ENCODE results near the gene NINJ1. TPM values are rescaled to one million over a fixed set of nuclear protein-coding genes. Genes with fewer than 3 reads are reported as not detected.

Gene NINJ1
- total and polyA plus RNA-seq, 3 donors from 2014 or later: 99.3 to 152 (median 148) TPM

DNA sequence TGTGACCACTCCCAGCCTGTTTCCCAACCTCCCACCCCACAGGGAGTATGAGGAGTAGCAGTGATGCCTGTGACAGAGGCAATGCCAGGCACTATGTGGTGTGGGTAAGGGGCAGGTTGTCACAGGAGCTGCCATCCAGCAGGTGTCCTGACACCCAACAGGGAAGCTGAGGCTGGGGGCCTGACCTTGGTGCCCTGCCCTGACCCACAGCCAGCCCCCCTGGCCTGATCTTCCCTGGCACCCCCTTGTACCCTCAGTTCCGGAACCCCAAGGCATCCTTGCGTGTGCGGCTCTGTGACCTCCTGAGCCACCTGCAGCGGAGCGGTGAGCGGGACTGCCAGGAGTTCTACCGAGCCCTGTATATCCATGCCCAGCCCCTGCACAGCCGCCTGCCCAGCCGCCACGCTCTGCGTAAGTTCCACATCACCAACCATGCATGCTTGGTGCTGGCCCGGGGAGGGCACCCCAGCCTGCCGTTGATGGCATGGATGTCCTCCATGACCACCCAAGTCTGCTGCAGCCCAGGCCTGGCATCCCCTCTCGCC lies 23.7 kb downstream of the NINJ1 start:
- no peaks in the 10 kb centered on the region for H3K4me1 ChIP-seq
- DNase-seq: no peak
- intact Hi-C loops (cut with DNase I; ENCODE audit: low total_unique reads): no loop called here
- no peaks in the 10 kb centered on the region for H3K27me3 ChIP-seq
- no peaks in the 10 kb centered on the region for H3K36me3 ChIP-seq (ENCODE audit: low read depth, missing control alignments)
- no peak overlapping the region for H3K27ac ChIP-seq
- WGBS, 2 donors: 97 to 98% methylated on average over 14 of the region's 14 CpGs
- no peaks in the 10 kb centered on the region for H3K9me3 ChIP-seq
- no peak for TF ChIP-seq POLR2A (IDR thresholded peaks at IDR 0.05)
- TF ChIP-seq, protein P1, sequence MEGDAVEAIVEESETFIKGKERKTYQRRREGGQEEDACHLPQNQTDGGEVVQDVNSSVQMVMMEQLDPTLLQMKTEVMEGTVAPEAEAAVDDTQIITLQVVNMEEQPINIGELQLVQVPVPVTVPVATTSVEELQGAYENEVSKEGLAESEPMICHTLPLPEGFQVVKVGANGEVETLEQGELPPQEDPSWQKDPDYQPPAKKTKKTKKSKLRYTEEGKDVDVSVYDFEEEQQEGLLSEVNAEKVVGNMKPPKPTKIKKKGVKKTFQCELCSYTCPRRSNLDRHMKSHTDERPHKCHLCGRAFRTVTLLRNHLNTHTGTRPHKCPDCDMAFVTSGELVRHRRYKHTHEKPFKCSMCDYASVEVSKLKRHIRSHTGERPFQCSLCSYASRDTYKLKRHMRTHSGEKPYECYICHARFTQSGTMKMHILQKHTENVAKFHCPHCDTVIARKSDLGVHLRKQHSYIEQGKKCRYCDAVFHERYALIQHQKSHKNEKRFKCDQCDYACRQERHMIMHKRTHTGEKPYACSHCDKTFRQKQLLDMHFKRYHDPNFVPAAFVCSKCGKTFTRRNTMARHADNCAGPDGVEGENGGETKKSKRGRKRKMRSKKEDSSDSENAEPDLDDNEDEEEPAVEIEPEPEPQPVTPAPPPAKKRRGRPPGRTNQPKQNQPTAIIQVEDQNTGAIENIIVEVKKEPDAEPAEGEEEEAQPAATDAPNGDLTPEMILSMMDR (IDR thresholded peaks at IDR 0.05): no peak
- no peak overlapping the region for H3K4me3 ChIP-seq

GRCh38 chr9:93108291-93109041 lies 25.6 kb downstream of the NINJ1 start:
- H3K27ac ChIP-seq: no peak overlapping the region
- WGBS, 2 donors: 81 to 87% methylated on average over 7 to 15 of the region's 15 CpGs
- no peaks in the 10 kb centered on the region for H3K27me3 ChIP-seq
- H3K9me3 ChIP-seq: no peaks in the 10 kb centered on the region
- no peaks in the 10 kb centered on the region for H3K36me3 ChIP-seq (ENCODE audit: low read depth, missing control alignments)
- no peak for TF ChIP-seq POLR2A (IDR thresholded peaks at IDR 0.05)
- TF ChIP-seq, protein P1 (IDR thresholded peaks at IDR 0.05): no peak
- no peak overlapping the region for H3K4me3 ChIP-seq
- intact Hi-C loops (cut with DNase I; ENCODE audit: low total_unique reads): no loop called here
- no peaks in the 10 kb centered on the region for H3K4me1 ChIP-seq
- DNase-seq: no peak

DNA sequence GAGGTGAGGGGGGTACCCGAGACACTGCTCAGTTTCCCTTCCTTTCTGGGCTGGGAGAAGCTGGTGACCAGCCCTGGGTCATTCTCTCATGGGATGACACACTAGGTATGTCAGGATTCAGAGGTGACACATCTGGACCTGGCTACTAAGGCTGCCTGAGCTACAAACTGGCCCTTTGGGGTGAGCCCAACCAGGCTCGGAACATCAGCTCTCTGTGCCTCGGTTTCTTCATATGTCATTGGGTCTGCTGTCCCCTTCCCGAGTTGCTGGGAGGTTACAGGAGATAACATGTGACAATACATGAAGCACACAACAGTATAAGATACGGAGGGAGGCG lies 26.3 kb downstream of the NINJ1 start:
- intact Hi-C loops (cut with DNase I; ENCODE audit: low total_unique reads): no loop called here
- Histone ChIP-seq H3K9me3 (no peaks in the 10 kb centered on the region), H3K4me3 (no peak overlapping the region), H3K27ac (no peak overlapping the region), H3K4me1 (no peaks in the 10 kb centered on the region), H3K36me3 (ENCODE audit: low read depth, missing control alignments) (no peaks in the 10 kb centered on the region), H3K27me3 (no peaks in the 10 kb centered on the region)
- DNase-seq: no peak
- 82 to 86% methylated on average over 6 of the region's 6 CpGs for WGBS, 2 donors
- TF ChIP-seq POLR2A (IDR thresholded peaks at IDR 0.05): no peak
- TF ChIP-seq, protein P1 (IDR thresholded peaks at IDR 0.05): no peak

GRCh38 chr9:93107151-93107824 lies 26.8 kb downstream of the NINJ1 start:
- WGBS, 2 donors: 89 to 90% methylated on average over 12 to 13 of the region's 14 CpGs
- Histone ChIP-seq H3K4me1 (no peaks in the 10 kb centered on the region), H3K36me3 (ENCODE audit: low read depth, missing control alignments) (no peaks in the 10 kb centered on the region), H3K4me3 (no peak overlapping the region), H3K27ac (no peak overlapping the region), H3K9me3 (no peaks in the 10 kb centered on the region), H3K27me3 (no peaks in the 10 kb centered on the region)
- intact Hi-C loops (cut with DNase I; ENCODE audit: low total_unique reads): no loop called here
- no peak for TF ChIP-seq POLR2A (IDR thresholded peaks at IDR 0.05)
- TF ChIP-seq, protein P1 (IDR thresholded peaks at IDR 0.05): no peak
- DNase-seq: no peak
